K562 (cell line): Measurements from ENCODE around the gene KCNH8. TPM values are rescaled to one million over a fixed set of nuclear protein-coding genes. Genes with fewer than 3 reads are reported as not detected.

ENCODE experiments used
- ATAC-seq: fragments of 200-7000 bp; cut with Tn5 transposase; 3 replicates; pipeline ENCODE4 v1.9.1; 2020; ENCODE audit warnings: moderate library complexity
- BruUV-seq: library from RNA; stranded (reverse); fragments of 400-500 nt; replicated peaks from 2 replicates; lab custom pipeline; 2021; lab: Mats Ljungman, UMichigan
- CTCF ChIA-PET: fragments of 300-600 bp; formaldehyde crosslinking; extraction: SDS; loops from one replicate; lab custom pipeline; 2021; ENCODE audit warnings: low intra/inter-chr PET ratio; lab: Yijun Ruan, JAX
- POLR2A ChIA-PET: fragments of 300-600, 350-650 bp; sonication (Branson Sonifier 250); formaldehyde crosslinking; extraction: SDS; loops from one replicate; lab custom pipeline; 2021; ENCODE audit warnings: antibody characterized with exemption, inconsistent platforms; lab: Yijun Ruan, JAX
- DNase-seq, 4 experiments: peaks; one replicate each; pipeline versions ENCODE4 v3.0.0 to v3.0.0-alpha.2; 2011 to 2018; ENCODE audit warnings: low spot score in 3 of 4, mixed read lengths in 3 of 4; ENCODE audit errors: extremely low read depth in 1 of 4
- FAIRE-seq: peaks from 2 replicates; lab custom pipeline; 2011; peaks lifted over from hg19 to GRCh38; lab: Jason Lieb, UNC
- H2AFZ ChIP-seq: 2 replicates; pipeline ENCODE4 v1.6.0; 2011; ENCODE audit warnings: low read depth, low read length, control low read depth, inconsistent platforms
- H3K27ac ChIP-seq: fragments of 200-600 bp; 3 replicates; pipeline ENCODE4 v1.8.0; 2011; ENCODE audit warnings: low read depth, mild to moderate bottlenecking, control low read depth, inconsistent platforms, low read length, moderate library complexity, mixed read lengths; ENCODE audit errors: extremely low read depth
- H3K27me3 ChIP-seq, 2 experiments: fragments of 300-600 bp in 1 of 2; 2 replicates in 1 of 2; 3 replicates in 1 of 2; pipeline versions ENCODE4 v1.6.0 to v1.8.0; 2011; ENCODE audit warnings: inconsistent platforms in 2 of 2, low read length in 2 of 2, mild to moderate bottlenecking in 1 of 2, mixed read lengths in 1 of 2, moderate library complexity in 1 of 2; ENCODE audit not compliant: control insufficient read depth in 2 of 2, insufficient read depth in 2 of 2
- H3K36me3 ChIP-seq: fragments of 300-600 bp; 3 replicates; pipeline ENCODE4 v1.8.0; 2011; ENCODE audit warnings: mild to moderate bottlenecking, low read length, inconsistent platforms; ENCODE audit not compliant: control insufficient read depth, insufficient read depth
- H3K4me1 ChIP-seq, 2 experiments: fragments of 200-600 bp in 1 of 2; replicated peaks in 1 of 2; 2 replicates in 1 of 2; 3 replicates in 1 of 2; pipeline versions ENCODE4 v1.5.1 to v1.8.0; 2011; ENCODE audit warnings: inconsistent platforms in 2 of 2, low read length in 2 of 2, mild to moderate bottlenecking in 1 of 2, mixed read lengths in 1 of 2, moderate library complexity in 1 of 2; ENCODE audit not compliant: control insufficient read depth in 2 of 2, insufficient read depth in 2 of 2
- H3K4me2 ChIP-seq: 2 replicates; pipeline ENCODE4 v1.6.1; 2011; ENCODE audit warnings: low read length, control low read depth, inconsistent platforms, mixed read lengths; ENCODE audit not compliant: insufficient read depth
- H3K4me3 ChIP-seq: fragments of 200-600 bp; sonication (generic), shearing (Covaris generic); 2 replicates; pipeline ENCODE4 v1.5.1; 2016; ENCODE audit warnings: control low read depth, inconsistent platforms
- H3K79me2 ChIP-seq: fragments of 200-600 bp; 3 replicates; pipeline ENCODE4 v1.8.0; 2011; ENCODE audit warnings: low read length, inconsistent platforms; ENCODE audit not compliant: control insufficient read depth, insufficient read depth
- H3K9ac ChIP-seq, 2 experiments: 2 replicates each; pipeline versions ENCODE4 v1.6.0 to v1.6.1; 2011; ENCODE audit warnings: low read depth in 2 of 2, low read length in 2 of 2, control low read depth in 1 of 2, inconsistent platforms in 1 of 2, mild to moderate bottlenecking in 1 of 2, mixed read lengths in 1 of 2; ENCODE audit not compliant: insufficient read depth in 1 of 2
- H3K9me1 ChIP-seq: one replicate; pipeline ENCODE4 v1.6.0; 2011; ENCODE audit warnings: inconsistent platforms, mild to moderate bottlenecking, low read length, moderate library complexity; ENCODE audit not compliant: control insufficient read depth, insufficient read depth
- H3K9me3 ChIP-seq: replicated peaks from 2 replicates; pipeline ENCODE4 v1.5.1; 2011; ENCODE audit warnings: low read depth, low read length, inconsistent platforms; ENCODE audit not compliant: control insufficient read depth, insufficient read depth
- H4K20me1 ChIP-seq: replicated peaks from 2 replicates; pipeline ENCODE4 v1.6.1; 2011; ENCODE audit warnings: low read length, inconsistent platforms, mixed read lengths; ENCODE audit not compliant: control insufficient read depth, insufficient read depth
- HNRNPUL1 ChIP-seq: fragments of 200-400 bp; formaldehyde crosslinking; IDR thresholded peaks from 2 replicates; pipeline ENCODE4 v1.6.1; 2017; ENCODE audit warnings: low read length
- MAFK ChIP-seq: IDR thresholded peaks from 2 replicates; pipeline ENCODE4 v1.6.1; 2011; ENCODE audit warnings: low read length, improper control_type of control experiment
- MAZ ChIP-seq, 2 experiments: fragments of 450-650 bp in 1 of 2; sonication (generic) in 1 of 2; formaldehyde crosslinking; IDR thresholded peaks in 1 of 2; conservative IDR thresholded peaks in 1 of 2; 2 replicates each; pipeline versions ENCODE4 v1.4.0 to v1.5.0; 2020; ENCODE audit warnings: mild to moderate bottlenecking in 1 of 2, missing genetic modification reagents in 1 of 2
- PPARD ChIP-seq: fragments of 250-450 bp; sonication (Bioruptor Pico); IDR thresholded peaks from 2 replicates; pipeline ENCODE4 v1.8.0; 2022; ENCODE audit warnings: inconsistent platforms, mild to moderate bottlenecking, moderate library complexity
- SNIP1 ChIP-seq: fragments of 450-650 bp; IDR thresholded peaks from 2 replicates; pipeline ENCODE4 v1.7.1; 2017; ENCODE audit warnings: low read depth, mild to moderate bottlenecking
- TBP ChIP-seq: optimal IDR thresholded peaks from 2 replicates; pipeline ENCODE3; 2011; ENCODE audit warnings: low read depth, low read length, improper control_type of control experiment
- XRCC3 ChIP-seq: fragments of 450-650 bp; IDR thresholded peaks from 2 replicates; pipeline ENCODE4 v1.6.1; 2017; ENCODE audit warnings: mild to moderate bottlenecking, moderate library complexity
- ZBTB1 ChIP-seq: sonication (generic); formaldehyde crosslinking; IDR thresholded peaks from 2 replicates; pipeline ENCODE4 v1.8.1; 2023; ENCODE audit warnings: missing genetic modification reagents, low read depth, mild to moderate bottlenecking, borderline replicate concordance
- ZNF133 ChIP-seq: fragments of 250-450 bp; sonication (Bioruptor Pico); IDR thresholded peaks from 2 replicates; pipeline ENCODE4 v1.4.0; 2020; ENCODE audit warnings: mild to moderate bottlenecking
- ZNF316 ChIP-seq: fragments of 450-650 bp; IDR thresholded peaks from 2 replicates; pipeline ENCODE4 v1.6.1; 2016
- ZNF431 ChIP-seq: sonication (generic); formaldehyde crosslinking; IDR thresholded peaks from 2 replicates; pipeline ENCODE4 v1.8.0; 2022; ENCODE audit warnings: mild to moderate bottlenecking, missing genetic modification reagents
- ZNF551 ChIP-seq: fragments of 250-450 bp; sonication (Bioruptor Pico); IDR thresholded peaks from 2 replicates; pipeline ENCODE4 v1.5.0; 2021; ENCODE audit warnings: mild to moderate bottlenecking, moderate library complexity
- ZNF57 ChIP-seq: fragments of 450-650 bp; formaldehyde crosslinking; IDR thresholded peaks from 2 replicates; pipeline ENCODE4 v1.4.0; 2020; ENCODE audit warnings: mild to moderate bottlenecking, moderate library complexity
- ZNF77 ChIP-seq: fragments of 250-450 bp; sonication (Bioruptor Pico); IDR thresholded peaks from 2 replicates; pipeline ENCODE4 v1.5.0; 2020
- WGBS: fragments of 100-300 bp; shearing (Covaris generic); methylation state at CpG from one replicate; pipeline ENCODE4 v1.1.6; 2016; ENCODE audit warnings: low coverage, mixed read lengths; ENCODE audit not compliant: insufficient coverage; ENCODE audit errors: missing lambda C conversion rate; 5-methylcytosine and 5-hydroxymethylcytosine counted together
- in situ Hi-C: fragments of 300-500 bp; cut with MboI; formaldehyde crosslinking; loops from 4 replicates; pipeline ENCODE4 v1.15.0; 2018; ENCODE audit warnings: inconsistent platforms, mixed read lengths
- intact Hi-C: fragments of 100-400 bp; cut with micrococcal nuclease; formaldehyde crosslinking; loops from 2 replicates; pipeline ENCODE4 v1.14.2; 2022
- polyA plus RNA-seq, 8 experiments: library from polyadenylated mRNA; depleted of rRNA in 4 of 8; stranded (reverse) in 5 of 8; unstranded in 3 of 8; fragments of >200 nt; fragmentation: Nextera tagmentation in 2 of 8; fragmentation: Illumina TruSeq in 1 of 8; extraction: Ambion mirVana in 2 of 8; extraction: Trizol in 1 of 8; gene quantifications; 2 replicates each; pipeline versions ENCODE4 v1.2.1 to v1.2.3, GENCODE V29; 2011 to 2014; ENCODE audit warnings: inconsistent platforms in 1 of 8, missing spikeins in 1 of 8
- total RNA-seq, 7 experiments: library from RNA; depleted of rRNA in 6 of 7; stranded (reverse); fragments of >200 nt in 6 of 7; fragmentation: Illumina TruSeq in 2 of 7; extraction: Trizol in 2 of 7; gene quantifications; 2 replicates each; pipeline versions ENCODE4 v1.2.1 to v1.2.3, GENCODE V29; 2011 to 2021; ENCODE audit warnings: low replicate concordance in 1 of 7
- TF ChIP-seq, protein P1 (sequence below): sonication (generic); formaldehyde crosslinking; IDR thresholded peaks from 2 replicates; pipeline ENCODE4 v1.8.0; 2022; ENCODE audit warnings: missing genetic modification reagents, mild to moderate bottlenecking, borderline replicate concordance
- TF ChIP-seq, protein P2 (sequence below): fragments of 250-450 bp; sonication (Bioruptor Pico); IDR thresholded peaks from 2 replicates; pipeline ENCODE4 v1.8.0; 2022; ENCODE audit warnings: inconsistent platforms

Gene KCNH8
- total and polyA plus RNA-seq, 9 of the 15 experiments (the other 6 are each of a cell fraction or from before 2014, with no cell fraction given), result 0.02 to 0.08 (median 0.04) TPM; not detected in 6

DNA sequence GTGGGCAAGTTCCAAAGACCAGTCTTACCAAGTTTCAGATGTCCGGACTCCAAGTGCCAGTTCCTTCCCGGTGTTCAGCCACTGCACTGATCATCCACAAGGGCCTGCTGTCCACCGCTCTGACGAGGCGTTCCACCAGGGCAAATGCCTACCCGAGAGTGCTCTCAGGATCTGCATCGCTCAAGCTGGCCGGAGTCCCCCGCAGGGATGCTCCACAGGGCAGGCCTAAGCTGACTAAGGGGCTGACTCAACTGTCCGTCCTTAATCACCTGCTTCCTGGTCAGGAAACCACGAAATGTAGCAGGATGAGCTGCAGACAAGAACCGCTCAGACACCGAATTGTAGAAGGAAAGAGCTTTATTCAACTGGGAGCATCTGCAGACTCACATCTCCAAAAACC, 341.6 kb downstream of the KCNH8 start:
- POLR2A ChIA-PET, result no interaction called here
- no peaks in the 10 kb centered on the region for H3K27me3 ChIP-seq
- in situ Hi-C loops (no loop called here), intact Hi-C loops (no loop called here)
- no peak for FAIRE-seq
- no peaks in the 10 kb centered on the region for H3K4me1 ChIP-seq
- no peak overlapping the region for H3K9ac ChIP-seq
- no peaks in the 10 kb centered on the region for H3K9me1 ChIP-seq
- ATAC-seq, result no peak
- DNase-seq, result no peak
- no peaks in the 10 kb centered on the region for H3K36me3 ChIP-seq
- no peaks in the 10 kb centered on the region for H4K20me1 ChIP-seq
- WGBS, result 3% methylated on average over 13 of the region's 13 CpGs
- 0 out of 2 replicates have a peak, but pooled peaks cover 2% of the 10 kb centered on the region for H3K9me3 ChIP-seq
- TF ChIP-seq SNIP1 (no peak), MAZ (CRISPR knock-in tag; conservative IDR thresholded peaks at IDR 0.05 in 1 of 2, IDR thresholded peaks at IDR 0.05 in 1 of 2) (no peak), MAFK (no peak), ZNF57 (no peak)
- no peak overlapping the region for H3K27ac ChIP-seq
- H3K79me2 ChIP-seq, result no peaks in the 10 kb centered on the region
- no peak overlapping the region for H2AFZ ChIP-seq
- CTCF ChIA-PET, result no interaction called here
- BruUV-seq, result no TSS peak
- H3K4me3 ChIP-seq, result no peak overlapping the region
- no peak overlapping the region for H3K4me2 ChIP-seq

DNA sequence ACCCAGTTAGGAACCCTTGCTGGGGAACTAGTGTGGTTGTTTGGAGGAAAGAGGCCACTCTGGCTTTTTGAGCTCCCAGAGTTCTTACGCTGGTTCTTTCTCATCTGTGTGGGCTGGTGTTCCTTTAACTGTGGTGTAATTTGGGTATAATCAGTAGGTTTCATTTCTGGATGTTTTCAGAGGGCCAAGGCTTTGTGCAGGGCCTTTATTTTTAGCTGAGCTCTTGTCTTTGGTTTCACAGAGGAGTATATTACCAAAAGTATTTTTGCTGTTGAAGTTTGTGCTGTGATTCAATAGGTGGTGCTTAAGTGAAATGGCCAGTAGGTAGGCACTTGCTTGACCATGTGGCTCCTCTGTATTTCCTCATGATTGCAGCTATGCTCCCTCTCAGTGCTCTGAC, 357.9 kb downstream of the KCNH8 start:
- no peak overlapping the region for H3K4me3 ChIP-seq
- 0% methylated on average over 1 of the region's 1 CpG for WGBS
- ATAC-seq (no peak), DNase-seq (no peak), FAIRE-seq (no peak)
- no peak overlapping the region for H3K9ac ChIP-seq
- no peaks in the 10 kb centered on the region for H3K4me1 ChIP-seq
- no peaks in the 10 kb centered on the region for H3K9me1 ChIP-seq
- POLR2A ChIA-PET, result no interaction called here
- H3K9me3 ChIP-seq, result no peaks in the 10 kb centered on the region
- no peaks in the 10 kb centered on the region for H3K36me3 ChIP-seq
- H4K20me1 ChIP-seq, result no peaks in the 10 kb centered on the region
- BruUV-seq, result no TSS peak
- H3K79me2 ChIP-seq, result no peaks in the 10 kb centered on the region
- H3K4me2 ChIP-seq, result no peak overlapping the region
- no peaks in the 10 kb centered on the region for H3K27me3 ChIP-seq
- TF ChIP-seq TBP (no peak), ZBTB1 (CRISPR knock-in tag) (no peak), PPARD (CRISPR knock-in tag) (no peak), ZNF551 (CRISPR knock-in tag) (no peak), ZNF77 (CRISPR knock-in tag) (no peak), ZNF431 (no peak), ZNF316 (no peak), HNRNPUL1 (no peak), MAFK (no peak), XRCC3 (no peak), ZNF133 (no peak)
- TF ChIP-seq, protein P1, sequence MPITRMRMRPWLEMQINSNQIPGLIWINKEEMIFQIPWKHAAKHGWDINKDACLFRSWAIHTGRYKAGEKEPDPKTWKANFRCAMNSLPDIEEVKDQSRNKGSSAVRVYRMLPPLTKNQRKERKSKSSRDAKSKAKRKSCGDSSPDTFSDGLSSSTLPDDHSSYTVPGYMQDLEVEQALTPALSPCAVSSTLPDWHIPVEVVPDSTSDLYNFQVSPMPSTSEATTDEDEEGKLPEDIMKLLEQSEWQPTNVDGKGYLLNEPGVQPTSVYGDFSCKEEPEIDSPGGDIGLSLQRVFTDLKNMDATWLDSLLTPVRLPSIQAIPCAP (CRISPR knock-in tag), result no peak
- TF ChIP-seq, protein P2, sequence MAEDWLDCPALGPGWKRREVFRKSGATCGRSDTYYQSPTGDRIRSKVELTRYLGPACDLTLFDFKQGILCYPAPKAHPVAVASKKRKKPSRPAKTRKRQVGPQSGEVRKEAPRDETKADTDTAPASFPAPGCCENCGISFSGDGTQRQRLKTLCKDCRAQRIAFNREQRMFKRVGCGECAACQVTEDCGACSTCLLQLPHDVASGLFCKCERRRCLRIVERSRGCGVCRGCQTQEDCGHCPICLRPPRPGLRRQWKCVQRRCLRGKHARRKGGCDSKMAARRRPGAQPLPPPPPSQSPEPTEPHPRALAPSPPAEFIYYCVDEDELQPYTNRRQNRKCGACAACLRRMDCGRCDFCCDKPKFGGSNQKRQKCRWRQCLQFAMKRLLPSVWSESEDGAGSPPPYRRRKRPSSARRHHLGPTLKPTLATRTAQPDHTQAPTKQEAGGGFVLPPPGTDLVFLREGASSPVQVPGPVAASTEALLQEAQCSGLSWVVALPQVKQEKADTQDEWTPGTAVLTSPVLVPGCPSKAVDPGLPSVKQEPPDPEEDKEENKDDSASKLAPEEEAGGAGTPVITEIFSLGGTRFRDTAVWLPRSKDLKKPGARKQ (CRISPR knock-in tag), result no peak
- intact Hi-C loops, result no loop called here
- CTCF ChIA-PET, result no interaction called here
- no peak overlapping the region for H3K27ac ChIP-seq
- no peak overlapping the region for H2AFZ ChIP-seq
- in situ Hi-C loops, result no loop called here
